GM12874 (cell line): ENCODE results near the gene FAM219A.
A peak's percentile ranks its signal among the peaks of the same experiment; 100 is the strongest.

Source experiments
- CTCF ChIP-seq: IDR thresholded peaks from 2 replicates; pipeline ENCODE4 v1.5.1; 2011; ENCODE audit warnings: low read depth, mild to moderate bottlenecking, control low read depth, low read length, moderate library complexity; ENCODE audit not compliant: insufficient read depth

Gene FAM219A

GRCh38 chr9:34383904-34384303 is 74.5 kb downstream of the FAM219A start:
- TF ChIP-seq CTCF = no peak

GRCh38 chr9:34382879-34383278 is 75.5 kb downstream of the FAM219A start:
- TF ChIP-seq CTCF = no peak

- TF ChIP-seq CTCF = no peak
Observed at GRCh38 chr9:34382054-34382453, 76.3 kb downstream of the FAM219A start.

- no peak for TF ChIP-seq CTCF
Observed at GRCh38 chr9:34381323-34381722, 77.0 kb downstream of the FAM219A start.

GRCh38 chr9:34380511-34381315 is 77.7 kb downstream of the FAM219A start:
- no peak for TF ChIP-seq CTCF

GRCh38 chr9:34380034-34380510 is 78.3 kb downstream of the FAM219A start:
- TF ChIP-seq CTCF = no peak

- peak; percentile 97 for TF ChIP-seq CTCF
Observed at GRCh38 chr9:34379334-34380033, 78.9 kb downstream of the FAM219A start.
